OCI-LY7 (cell line): Measurements from ENCODE around the gene TTC7B. TPM values are rescaled to one million over a fixed set of nuclear protein-coding genes. Genes with fewer than 3 reads are reported as not detected.

Source experiments
- BruUV-seq: library from RNA; stranded (reverse); fragments of 400-500 nt; replicated peaks from 2 replicates; lab custom pipeline; 2021; lab: Mats Ljungman, UMichigan
- CTCF ChIA-PET: fragments of 300-600 bp; sonication (Branson Sonifier 250); formaldehyde crosslinking; loops from one replicate; lab custom pipeline; 2022; ENCODE audit warnings: antibody characterized with exemption; ENCODE audit not compliant: unreplicated experiment; lab: Charles Lee
- POLR2A ChIA-PET: fragments of 300-600 bp; sonication (Branson Sonifier 250); formaldehyde crosslinking; loops from one replicate; lab custom pipeline; 2022; ENCODE audit warnings: antibody characterized with exemption; lab: Charles Lee
- DNase-seq: peaks from one replicate; pipeline ENCODE4 v3.0.0-alpha.2; 2015; ENCODE audit warnings: low spot score
- H2AFZ ChIP-seq: fragments of 200-600 bp; sonication (generic), shearing (Covaris generic); 2 replicates; pipeline ENCODE4 v1.6.1; 2014; ENCODE audit warnings: mild to moderate bottlenecking, antibody characterized with exemption, low read length, moderate library complexity
- H3K27ac ChIP-seq: fragments of 200-600 bp; sonication (generic); 2 replicates; pipeline ENCODE4 v1.5.1; 2014; ENCODE audit warnings: mixed run types, low read depth, mild to moderate bottlenecking, moderate library complexity, low read length, inconsistent platforms; ENCODE audit not compliant: poor library complexity, severe bottlenecking
- H3K36me3 ChIP-seq: fragments of 200-600 bp; sonication (generic); 2 replicates; pipeline ENCODE4 v1.6.1; 2014; ENCODE audit warnings: mild to moderate bottlenecking, antibody characterized with exemption, low read length, moderate library complexity, mixed read lengths; ENCODE audit not compliant: insufficient read depth
- H3K4me1 ChIP-seq: fragments of 200-600 bp; sonication (generic); 2 replicates; pipeline ENCODE4 v1.5.1; 2014; ENCODE audit warnings: mild to moderate bottlenecking, low read length; ENCODE audit not compliant: insufficient read depth, poor library complexity, severe bottlenecking
- H3K4me2 ChIP-seq: fragments of 200-600 bp; sonication (generic); 2 replicates; pipeline ENCODE4 v1.6.1; 2014; ENCODE audit warnings: mild to moderate bottlenecking, low read length
- H3K4me3 ChIP-seq: fragments of 200-600 bp; sonication (generic); 2 replicates; pipeline ENCODE4 v1.5.1; 2014; ENCODE audit warnings: mild to moderate bottlenecking, low read depth, low read length; ENCODE audit not compliant: poor library complexity, severe bottlenecking
- H3K79me2 ChIP-seq: fragments of 200-600 bp; sonication (generic); 2 replicates; pipeline ENCODE4 v1.6.1; 2016; ENCODE audit warnings: low read depth, mild to moderate bottlenecking, low read length, moderate library complexity, mixed read lengths; ENCODE audit not compliant: insufficient read depth
- H3K9me2 ChIP-seq: fragments of 200-600 bp; sonication (generic); 2 replicates; pipeline ENCODE4 v1.6.1; 2016; ENCODE audit warnings: mild to moderate bottlenecking, low read length, mixed read lengths; ENCODE audit not compliant: insufficient read depth
- H3K9me3 ChIP-seq: fragments of 200-600 bp; sonication (generic); 2 replicates; pipeline ENCODE4 v1.6.1; 2014; ENCODE audit warnings: mild to moderate bottlenecking, mixed run types, low read length, mixed read lengths
- H4K20me1 ChIP-seq: fragments of 200-600 bp; sonication (generic); 2 replicates; pipeline ENCODE4 v1.6.1; 2014; ENCODE audit warnings: mild to moderate bottlenecking, antibody characterized with exemption, low read length, moderate library complexity, mixed read lengths; ENCODE audit not compliant: insufficient read depth
- CTCF ChIP-seq: fragments of 200-600 bp; sonication (generic); conservative IDR thresholded peaks from 2 replicates; pipeline ENCODE4 v1.5.1; 2014; ENCODE audit warnings: mild to moderate bottlenecking, antibody characterized with exemption, low read length, moderate library complexity, mixed read lengths
- EZH2phosphoT487 ChIP-seq: fragments of 200-600 bp; sonication (generic); IDR thresholded peaks from 2 replicates; pipeline ENCODE4 v1.6.1; 2018; ENCODE audit warnings: low read depth, borderline replicate concordance, mild to moderate bottlenecking, mixed run types, antibody characterized with exemption, low read length, moderate library complexity, mixed read lengths
- intact Hi-C: fragments of 100-400 bp; cut with micrococcal nuclease; formaldehyde crosslinking; loops from one replicate; pipeline ENCODE4 v1.10.0; 2022; ENCODE audit not compliant: unreplicated experiment
- total RNA-seq, 2 experiments: library from RNA; depleted of rRNA in 1 of 2; stranded (reverse); fragments of >200 nt in 1 of 2; shearing (Covaris generic) in 1 of 2; gene quantifications; 2 replicates each; pipeline ENCODE4 v1.2.3, GENCODE V29; 2014 to 2022

TTC7B gene
- total RNA-seq, 2 experiments from 2014 or later = 0.19 to 0.51 TPM

GRCh38 chr14:90519262-90519920 lies 296.8 kb downstream of the TTC7B start:
- POLR2A ChIA-PET = no interaction called here
- no peaks in the 10 kb centered on the region for H3K9me3 ChIP-seq
- H2AFZ ChIP-seq = no peak overlapping the region
- no peaks in the 10 kb centered on the region for H3K4me1 ChIP-seq
- DNase-seq = no peak
- peak; percentile 31; the same call in 1 of the 2 replicates for TF ChIP-seq CTCF
- TF ChIP-seq EZH2phosphoT487 = no peak
- no peaks in the 10 kb centered on the region for H4K20me1 ChIP-seq
- H3K36me3 ChIP-seq = no peaks in the 10 kb centered on the region
- intact Hi-C loops = loop anchor here (10.0 kb wide), 1 partner anchor 215 kb away; no protein-coding TSS in a partner anchor
- CTCF ChIA-PET = no interaction called here
- BruUV-seq = no TSS peak
- H3K4me2 ChIP-seq = no peak overlapping the region
- H3K4me3 ChIP-seq = no peak overlapping the region
- H3K27ac ChIP-seq = no peak overlapping the region
- no peaks in the 10 kb centered on the region for H3K79me2 ChIP-seq
- no peaks in the 10 kb centered on the region for H3K9me2 ChIP-seq

- Histone ChIP-seq H3K4me3 (no peak overlapping the region), H3K9me2 (no peaks in the 10 kb centered on the region), H4K20me1 (no peaks in the 10 kb centered on the region), H3K9me3 (no peaks in the 10 kb centered on the region), H3K4me2 (no peak overlapping the region), H3K4me1 (no peaks in the 10 kb centered on the region), H3K36me3 (no peaks in the 10 kb centered on the region), H2AFZ (no peak overlapping the region), H3K79me2 (no peaks in the 10 kb centered on the region), H3K27ac (no peak overlapping the region)
- POLR2A ChIA-PET = no interaction called here
- intact Hi-C loops = loop anchor here (10.0 kb wide), 1 partner anchor 214 kb away; no protein-coding TSS in a partner anchor
- DNase-seq = peak; percentile 49
- CTCF ChIA-PET = no interaction called here
- no TSS peak for BruUV-seq
- TF ChIP-seq EZH2phosphoT487 = no peak
- peak; percentile 83 for TF ChIP-seq CTCF
Measured at GRCh38 chr14:90518941-90519256, 297.3 kb downstream of the TTC7B start.
